Fibroblast of mammary gland (primary cell): ENCODE results near the gene THEM4.

Experiments
- DNase-seq: peaks from one replicate; pipeline ENCODE4 v3.0.0-alpha.2; 2010; ENCODE audit warnings: low read depth
- H3K4me3 ChIP-seq: 2 replicates; pipeline ENCODE4 v1.5.1; 2011; ENCODE audit warnings: low read depth, mild to moderate bottlenecking, low read length, moderate library complexity; ENCODE audit not compliant: control insufficient read depth
- CTCF ChIP-seq: conservative IDR thresholded peaks from 2 replicates; pipeline ENCODE4 v1.5.1; 2011; ENCODE audit warnings: low read depth, low read length, inconsistent platforms; ENCODE audit not compliant: control insufficient read depth, insufficient read depth

Gene THEM4

DNA sequence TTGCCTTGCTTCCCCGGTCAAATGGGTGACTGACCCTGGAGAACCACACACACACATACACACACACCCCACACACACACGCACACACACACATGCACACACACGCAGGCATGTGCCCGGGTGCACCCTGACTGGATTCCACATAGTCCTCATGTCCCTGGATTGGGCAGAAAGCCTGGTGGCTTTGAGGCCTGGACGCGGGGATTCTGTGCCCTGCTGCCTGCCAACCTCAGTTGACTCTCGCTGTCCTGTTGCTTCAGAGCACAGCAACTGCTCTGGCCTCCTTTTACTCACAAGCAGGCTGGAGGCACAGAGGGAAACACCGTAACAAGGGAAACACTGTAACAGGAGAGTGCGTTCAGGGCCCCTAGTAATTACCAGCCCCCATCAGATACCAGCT lies 84.1 kb downstream of the THEM4 start:
- no peak overlapping the region for H3K4me3 ChIP-seq
- DNase-seq, result no peak
- no peak for TF ChIP-seq CTCF
